Ovary (tissue), 9 donors: Measurements from ENCODE around the gene CRACR2A. TPM values are rescaled to one million over a fixed set of nuclear protein-coding genes. Genes with fewer than 3 reads are reported as not detected.

Source experiments
- DNase-seq, 5 donors: peaks; one replicate each; pipeline ENCODE4 v3.0.0-alpha.2; 2019 to 2020
- H3K27ac ChIP-seq, 2 donors: fragments of 200-600 bp; one replicate each; pipeline versions ENCODE4 v1.5.1 to v1.8.0; 2019 to 2022
- H3K27me3 ChIP-seq: fragments of 200-600 bp; one replicate; pipeline ENCODE4 v1.8.0; 2022
- H3K36me3 ChIP-seq: fragments of 200-600 bp; sonication (generic); one replicate; pipeline ENCODE4 v1.5.1; 2019
- H3K4me1 ChIP-seq: one replicate; pipeline ENCODE4 v1.8.1; 2013; ENCODE audit warnings: mild to moderate bottlenecking, moderate library complexity; ENCODE audit not compliant: insufficient read depth
- H3K4me3 ChIP-seq: fragments of 200-600 bp; sonication (generic); one replicate; pipeline ENCODE4 v1.5.1; 2017
- H3K9me3 ChIP-seq, 2 donors: fragments of 200-600 bp in 1 of 2; sonication (generic) in 1 of 2; one replicate each; pipeline versions ENCODE4 v1.5.1 to v1.8.1; 2013 to 2019; ENCODE audit warnings: mild to moderate bottlenecking in 1 of 2, moderate library complexity in 1 of 2
- CTCF ChIP-seq, 3 donors: fragments of 450-650 bp in 2 of 3; fragments of 200-600 bp in 1 of 3; IDR thresholded peaks; one replicate each; pipeline versions ENCODE4 v1.5.1 to v1.8.0; 2016 to 2022; ENCODE audit warnings: antibody characterized with exemption in 3 of 3, mild to moderate bottlenecking in 1 of 3
- EP300 ChIP-seq: sonication (generic); formaldehyde crosslinking; IDR thresholded peaks from one replicate; pipeline ENCODE4 v1.6.1; 2017; ENCODE audit warnings: antibody characterized with exemption
- POLR2A ChIP-seq: fragments of 450-650 bp; IDR thresholded peaks from one replicate; pipeline ENCODE4 v1.6.1; 2017; ENCODE audit warnings: antibody characterized with exemption, mild to moderate bottlenecking, moderate library complexity
- WGBS, 3 donors: extraction: QIAGEN DNeasy Blood & Tissue Kit in 1 of 3; methylation state at CpG; one replicate each; pipeline versions ENCODE4 v1.1.5 to v1.1.7; 2013 to 2017; 5-methylcytosine and 5-hydroxymethylcytosine counted together
- intact Hi-C, 4 donors: fragments of 100-400 bp; cut with DNase I; formaldehyde crosslinking; loops; one replicate each; pipeline versions ENCODE4 v1.11.0 to v1.15.1; 2022 to 2023
- polyA plus RNA-seq, 2 donors: library from polyadenylated mRNA; stranded (reverse); fragments of 200-250 nt in 1 of 2; fragments of 350-450 nt in 1 of 2; fragmentation: Illumina TruSeq in 1 of 2; extraction: RNeasy Lipid Tissue Mini Kit (QIAGEN cat#74804) in 1 of 2; gene quantifications; one replicate each; pipeline ENCODE4 v1.2.3, GENCODE V29; 2013 to 2014
- total RNA-seq, 7 donors: library from RNA; depleted of rRNA in 2 of 7; stranded (reverse); fragments of >200 nt in 2 of 7; fragmentation: NEBNext Ultra II Directional in 3 of 7; extraction: Animal tissue kit (Norgen Biotek cat#: 25700) in 3 of 7; gene quantifications; one replicate each; pipeline versions ENCODE4 v1.1.0 to v1.2.4, GENCODE V29; 2016 to 2023
- donor health status: DM: no; HTN: no; CAD: no; lungs with moderate emphysema.
- donor health status: DM: no; HTN: no; CAD: no.
- donor health status: Bipolar disorder and iron deficiency.
- donor health status: DM: yes; HTN: yes; CAD: no.
- donor health status: DM: no; HTN: no; CAD: no.
- donor health status: DM: yes; HTN: yes; CAD: no.

Gene CRACR2A
- total and polyA plus RNA-seq, 9 donors, result 1.8 to 7.7 (median 4.4) TPM

GRCh38 chr12:3611860-3612703 is 140.8 kb downstream of the CRACR2A start:
- H3K27ac ChIP-seq, result no peak overlapping the region
- 71 to 73% (median 71%) methylated on average over 8 of the region's 8 CpGs for WGBS, 3 donors
- H3K36me3 ChIP-seq, result no peaks in the 10 kb centered on the region
- H3K4me1 ChIP-seq, result peaks cover 13% of the 10 kb centered on the region
- no peak for DNase-seq
- no peaks in the 10 kb centered on the region for H3K27me3 ChIP-seq
- intact Hi-C loops, result no loop called here
- H3K9me3 ChIP-seq, result no peaks in the 10 kb centered on the region
- TF ChIP-seq EP300 (no peak), CTCF (IDR thresholded peaks at IDR 0.05) (no peak), POLR2A (no peak)
- no peak overlapping the region for H3K4me3 ChIP-seq

GRCh38 chr12:3607821-3608220 is 145.1 kb downstream of the CRACR2A start:
- WGBS, 3 donors, result 35 to 45% (median 40%) methylated on average over 4 of the region's 4 CpGs

GRCh38 chr12:3607039-3607720 is 145.7 kb downstream of the CRACR2A start:
- Histone ChIP-seq H3K36me3 (no peaks in the 10 kb centered on the region), H3K4me1 (peaks cover 29% of the 10 kb centered on the region), H3K9me3 (no peaks in the 10 kb centered on the region), H3K27ac (peak overlapping the region in 1 of 2 donors; percentile 59), H3K27me3 (no peaks in the 10 kb centered on the region), H3K4me3 (no peak overlapping the region)
- peak in 3 of 5 donors; percentile 39 to 50 (median 45) for DNase-seq
- WGBS, 3 donors, result 31 to 45% (median 36%) methylated on average over 9 of the region's 9 CpGs
- intact Hi-C loops, result no loop called here
- no peak for TF ChIP-seq EP300
- TF ChIP-seq POLR2A, result no peak
- no peak for TF ChIP-seq CTCF (IDR thresholded peaks at IDR 0.05)

More at GRCh38 chr12:3607821-3608220, 145.1 kb downstream of the CRACR2A start:
- no peak overlapping the region for H3K4me3 ChIP-seq
- intact Hi-C loops, result no loop called here
- no peak for TF ChIP-seq EP300
- no peak for TF ChIP-seq CTCF (IDR thresholded peaks at IDR 0.05)
- TF ChIP-seq POLR2A, result no peak
- DNase-seq, result peak in 4 of 5 donors; percentile 56 to 73 (median 71)
- H3K27ac ChIP-seq, result peak overlapping the region in 1 of 2 donors; percentile 59
- peaks cover 29% of the 10 kb centered on the region for H3K4me1 ChIP-seq
- no peaks in the 10 kb centered on the region for H3K9me3 ChIP-seq
- H3K27me3 ChIP-seq, result no peaks in the 10 kb centered on the region
- no peaks in the 10 kb centered on the region for H3K36me3 ChIP-seq

GRCh38 chr12:3606128-3606527 is 146.8 kb downstream of the CRACR2A start:
- no peak for TF ChIP-seq CTCF (IDR thresholded peaks at IDR 0.05)
- TF ChIP-seq POLR2A, result no peak
- TF ChIP-seq EP300, result no peak
- WGBS, 3 donors, result 87 to 88% (median 88%) methylated on average over 10 of the region's 10 CpGs
- H3K27ac ChIP-seq, result no peak overlapping the region
- DNase-seq, result no peak
- H3K27me3 ChIP-seq, result no peaks in the 10 kb centered on the region
- peaks cover 27% of the 10 kb centered on the region for H3K4me1 ChIP-seq
- intact Hi-C loops, result no loop called here
- H3K9me3 ChIP-seq, result no peaks in the 10 kb centered on the region
- H3K36me3 ChIP-seq, result no peaks in the 10 kb centered on the region
- no peak overlapping the region for H3K4me3 ChIP-seq
